HEK293 (cell line): ENCODE results near the gene CORO7.

Experiments
- GLI4 ChIP-seq: fragments of 450-650 bp; formaldehyde crosslinking; IDR thresholded peaks from 2 replicates; pipeline ENCODE4 v1.5.1; 2016; ENCODE audit warnings: missing biosample characterization, missing genetic modification characterization
- KLF8 ChIP-seq: fragments of 450-650 bp; formaldehyde crosslinking; IDR thresholded peaks from 2 replicates; pipeline ENCODE4 v1.5.1; 2016; ENCODE audit warnings: missing biosample characterization, missing genetic modification characterization
- MEIS1 ChIP-seq: sonication (generic); formaldehyde crosslinking; IDR thresholded peaks from 2 replicates; pipeline ENCODE4 v1.8.1; 2022; ENCODE audit warnings: missing genetic modification reagents, mild to moderate bottlenecking, borderline replicate concordance
- SALL2 ChIP-seq: fragments of 450-650 bp; formaldehyde crosslinking; IDR thresholded peaks from 2 replicates; pipeline ENCODE4 v1.5.0; 2017; ENCODE audit warnings: missing biosample characterization, mild to moderate bottlenecking, missing genetic modification characterization, borderline replicate concordance
- SCRT2 ChIP-seq: fragments of 450-650 bp; formaldehyde crosslinking; IDR thresholded peaks from 2 replicates; pipeline ENCODE4 v1.5.1; 2016; ENCODE audit warnings: missing biosample characterization, missing genetic modification characterization
- SETDB1 ChIP-seq: IDR thresholded peaks from one replicate; pipeline ENCODE4 v1.6.1; 2017; ENCODE audit warnings: mild to moderate bottlenecking, low read length, moderate library complexity, mixed read lengths; ENCODE audit not compliant: insufficient read length
- SP2 ChIP-seq: fragments of 450-650 bp; formaldehyde crosslinking; IDR thresholded peaks from 2 replicates; pipeline ENCODE4 v1.5.1; 2016; ENCODE audit warnings: missing biosample characterization, missing genetic modification characterization
- ZBTB48 ChIP-seq: fragments of 450-650 bp; formaldehyde crosslinking; IDR thresholded peaks from 2 replicates; pipeline ENCODE4 v1.5.1; 2016; ENCODE audit warnings: missing biosample characterization, missing genetic modification characterization
- ZBTB8A ChIP-seq: fragments of 450-650 bp; formaldehyde crosslinking; IDR thresholded peaks from 2 replicates; pipeline ENCODE4 v1.5.1; 2016; ENCODE audit warnings: missing biosample characterization, missing genetic modification characterization
- ZFP3 ChIP-seq: fragments of 450-650 bp; formaldehyde crosslinking; IDR thresholded peaks from 2 replicates; pipeline ENCODE4 v1.5.1; 2016; ENCODE audit warnings: low read depth, missing biosample characterization, missing genetic modification characterization
- ZFP41 ChIP-seq: fragments of 450-650 bp; formaldehyde crosslinking; IDR thresholded peaks from 2 replicates; pipeline ENCODE4 v1.5.1; 2016; ENCODE audit warnings: missing biosample characterization, missing genetic modification characterization, borderline replicate concordance
- ZNF155 ChIP-seq: fragments of 450-650 bp; formaldehyde crosslinking; IDR thresholded peaks from 2 replicates; pipeline ENCODE4 v1.5.1; 2016; ENCODE audit warnings: missing biosample characterization, missing genetic modification characterization
- ZNF239 ChIP-seq: fragments of 450-650 bp; formaldehyde crosslinking; IDR thresholded peaks from 2 replicates; pipeline ENCODE4 v1.5.1; 2016; ENCODE audit warnings: missing biosample characterization, missing genetic modification characterization
- ZNF292 ChIP-seq: fragments of 450-650 bp; formaldehyde crosslinking; IDR thresholded peaks from 2 replicates; pipeline ENCODE4 v1.5.1; 2016; ENCODE audit warnings: low read depth, missing biosample characterization, missing genetic modification characterization, borderline replicate concordance
- ZNF350 ChIP-seq: fragments of 450-650 bp; formaldehyde crosslinking; IDR thresholded peaks from 2 replicates; pipeline ENCODE4 v1.5.0; 2017; ENCODE audit warnings: missing biosample characterization, mild to moderate bottlenecking, missing genetic modification characterization
- ZNF366 ChIP-seq: fragments of 450-650 bp; formaldehyde crosslinking; conservative IDR thresholded peaks from 2 replicates; pipeline ENCODE4 v1.5.1; 2016; ENCODE audit warnings: missing biosample characterization, missing genetic modification characterization
- ZNF433 ChIP-seq: fragments of 450-650 bp; formaldehyde crosslinking; IDR thresholded peaks from 2 replicates; pipeline ENCODE4 v1.5.1; 2016; ENCODE audit warnings: missing biosample characterization, missing genetic modification characterization, low read depth
- ZNF473 ChIP-seq: fragments of 450-650 bp; formaldehyde crosslinking; IDR thresholded peaks from 2 replicates; pipeline ENCODE4 v1.5.1; 2017; ENCODE audit warnings: missing biosample characterization, missing genetic modification characterization
- ZNF549 ChIP-seq: fragments of 450-650 bp; IDR thresholded peaks from 2 replicates; pipeline ENCODE4 v1.5.1; 2018; ENCODE audit warnings: missing biosample characterization, missing genetic modification characterization, mild to moderate bottlenecking, inconsistent platforms, moderate library complexity
- ZNF560 ChIP-seq: fragments of 450-650 bp; formaldehyde crosslinking; IDR thresholded peaks from 2 replicates; pipeline ENCODE4 v1.5.1; 2017; ENCODE audit warnings: missing biosample characterization, missing genetic modification characterization, borderline replicate concordance
- ZNF571 ChIP-seq: fragments of 450-650 bp; formaldehyde crosslinking; IDR thresholded peaks from 2 replicates; pipeline ENCODE4 v1.5.0; 2017; ENCODE audit warnings: missing biosample characterization, missing genetic modification characterization
- ZNF664 ChIP-seq: fragments of 450-650 bp; formaldehyde crosslinking; IDR thresholded peaks from 2 replicates; pipeline ENCODE4 v1.5.1; 2016; ENCODE audit warnings: missing biosample characterization, missing genetic modification characterization
- ZNF677 ChIP-seq: fragments of 450-650 bp; IDR thresholded peaks from 2 replicates; pipeline ENCODE4 v1.5.0; 2018; ENCODE audit warnings: missing biosample characterization, mild to moderate bottlenecking, missing genetic modification characterization, moderate library complexity
- ZNF843 ChIP-seq: fragments of 450-650 bp; formaldehyde crosslinking; IDR thresholded peaks from 2 replicates; pipeline ENCODE4 v1.5.1; 2016; ENCODE audit warnings: missing biosample characterization, missing genetic modification characterization
- TF ChIP-seq, protein P1 (sequence below): fragments of 450-650 bp; formaldehyde crosslinking; IDR thresholded peaks from 2 replicates; pipeline ENCODE4 v1.5.1; 2016; ENCODE audit warnings: missing biosample characterization, missing genetic modification characterization
- TF ChIP-seq, protein P2 (sequence below): fragments of 450-650 bp; IDR thresholded peaks from 2 replicates; pipeline ENCODE4 v1.5.1; 2018; ENCODE audit warnings: missing biosample characterization, missing genetic modification characterization
- TF ChIP-seq, protein P3 (sequence below): fragments of 450-650 bp; formaldehyde crosslinking; IDR thresholded peaks from 2 replicates; pipeline ENCODE4 v1.5.1; 2016; ENCODE audit warnings: missing biosample characterization, missing genetic modification characterization
- TF ChIP-seq, protein P4 (sequence below): fragments of 450-650 bp; formaldehyde crosslinking; IDR thresholded peaks from 2 replicates; pipeline ENCODE4 v1.5.1; 2017; ENCODE audit warnings: missing biosample characterization, missing genetic modification characterization
- TF ChIP-seq, protein P5 (sequence below): fragments of 450-650 bp; formaldehyde crosslinking; IDR thresholded peaks from 2 replicates; pipeline ENCODE4 v1.5.1; 2016; ENCODE audit warnings: missing biosample characterization, missing genetic modification characterization
- TF ChIP-seq, protein P6 (sequence below): sonication (generic); formaldehyde crosslinking; IDR thresholded peaks from 2 replicates; pipeline ENCODE4 v1.8.1; 2022; ENCODE audit warnings: mild to moderate bottlenecking, moderate library complexity, missing genetic modification reagents

Gene CORO7

DNA sequence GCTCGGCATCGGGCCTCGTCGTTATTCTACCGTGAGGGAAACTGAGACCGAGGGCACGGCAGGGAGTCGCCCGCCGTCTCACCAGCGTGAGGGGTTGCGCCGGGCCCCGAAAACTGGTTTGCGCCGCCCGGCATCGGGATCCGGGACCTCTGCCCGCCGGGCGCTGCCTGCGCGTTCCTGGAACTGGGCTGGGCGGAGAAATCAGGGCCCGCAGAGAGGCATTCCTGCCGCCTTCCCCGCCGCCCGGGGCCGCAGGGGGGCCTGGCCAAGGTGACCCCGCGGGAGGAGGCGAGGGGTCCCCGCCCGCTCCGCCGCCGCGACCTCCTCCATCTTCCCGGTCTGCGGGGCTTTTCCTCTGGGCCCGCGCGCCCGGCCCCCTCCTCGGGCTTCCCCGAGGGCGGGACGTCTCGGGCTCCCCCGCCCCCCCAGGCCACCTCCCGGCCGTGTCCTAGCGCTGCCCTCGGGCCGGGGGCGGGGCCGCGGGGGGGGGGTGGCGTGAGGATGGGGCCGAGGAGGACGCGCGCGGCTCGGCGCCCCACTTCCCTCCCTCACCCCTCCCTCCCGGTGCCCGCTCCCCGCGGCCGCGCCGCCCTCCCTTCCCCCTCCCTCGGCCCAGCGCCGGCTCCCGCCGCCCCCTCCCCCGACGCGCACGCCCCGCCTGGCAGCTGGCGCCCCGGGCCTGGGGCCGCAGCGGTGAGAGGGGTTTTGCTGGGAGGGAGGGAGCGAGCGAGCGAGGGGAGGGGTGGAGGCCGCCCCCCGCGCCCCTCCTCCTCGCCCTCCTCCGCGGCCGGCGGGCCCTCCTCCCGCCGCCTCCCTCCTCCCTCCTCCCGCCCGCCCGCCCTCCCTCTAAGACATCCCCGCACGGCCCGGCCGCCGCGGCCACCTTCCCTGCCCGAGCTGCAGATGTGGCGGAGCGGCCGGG is 100.9 kb downstream of the CORO7 start, which contains the start of gene GLIS2 (continued):
- TF ChIP-seq ZNF473 (tag by site-specific recombination) = no peak
- TF ChIP-seq, protein P1, sequence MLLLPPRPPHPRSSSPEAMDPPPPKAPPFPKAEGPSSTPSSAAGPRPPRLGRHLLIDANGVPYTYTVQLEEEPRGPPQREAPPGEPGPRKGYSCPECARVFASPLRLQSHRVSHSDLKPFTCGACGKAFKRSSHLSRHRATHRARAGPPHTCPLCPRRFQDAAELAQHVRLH (tag by site-specific recombination) = no peak
- no peak for TF ChIP-seq ZNF560 (tag by site-specific recombination)
- TF ChIP-seq GLI4 (tag by site-specific recombination) = no peak
- 0 out of 2 replicates have a peak, but pooled peaks have one; percentile 26 for TF ChIP-seq SP2 (tag by site-specific recombination)
- TF ChIP-seq ZNF549 (tag by site-specific recombination) = no peak
- TF ChIP-seq, protein P2, sequence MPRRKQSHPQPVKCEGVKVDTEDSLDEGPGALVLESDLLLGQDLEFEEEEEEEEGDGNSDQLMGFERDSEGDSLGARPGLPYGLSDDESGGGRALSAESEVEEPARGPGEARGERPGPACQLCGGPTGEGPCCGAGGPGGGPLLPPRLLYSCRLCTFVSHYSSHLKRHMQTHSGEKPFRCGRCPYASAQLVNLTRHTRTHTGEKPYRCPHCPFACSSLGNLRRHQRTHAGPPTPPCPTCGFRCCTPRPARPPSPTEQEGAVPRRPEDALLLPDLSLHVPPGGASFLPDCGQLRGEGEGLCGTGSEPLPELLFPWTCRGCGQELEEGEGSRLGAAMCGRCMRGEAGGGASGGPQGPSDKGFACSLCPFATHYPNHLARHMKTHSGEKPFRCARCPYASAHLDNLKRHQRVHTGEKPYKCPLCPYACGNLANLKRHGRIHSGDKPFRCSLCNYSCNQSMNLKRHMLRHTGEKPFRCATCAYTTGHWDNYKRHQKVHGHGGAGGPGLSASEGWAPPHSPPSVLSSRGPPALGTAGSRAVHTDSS (tag by site-specific recombination) = no peak
- no peak for TF ChIP-seq SETDB1
- 0 out of 2 replicates have a peak, but pooled peaks have one; percentile 11 for TF ChIP-seq ZNF677
- TF ChIP-seq, protein P3, sequence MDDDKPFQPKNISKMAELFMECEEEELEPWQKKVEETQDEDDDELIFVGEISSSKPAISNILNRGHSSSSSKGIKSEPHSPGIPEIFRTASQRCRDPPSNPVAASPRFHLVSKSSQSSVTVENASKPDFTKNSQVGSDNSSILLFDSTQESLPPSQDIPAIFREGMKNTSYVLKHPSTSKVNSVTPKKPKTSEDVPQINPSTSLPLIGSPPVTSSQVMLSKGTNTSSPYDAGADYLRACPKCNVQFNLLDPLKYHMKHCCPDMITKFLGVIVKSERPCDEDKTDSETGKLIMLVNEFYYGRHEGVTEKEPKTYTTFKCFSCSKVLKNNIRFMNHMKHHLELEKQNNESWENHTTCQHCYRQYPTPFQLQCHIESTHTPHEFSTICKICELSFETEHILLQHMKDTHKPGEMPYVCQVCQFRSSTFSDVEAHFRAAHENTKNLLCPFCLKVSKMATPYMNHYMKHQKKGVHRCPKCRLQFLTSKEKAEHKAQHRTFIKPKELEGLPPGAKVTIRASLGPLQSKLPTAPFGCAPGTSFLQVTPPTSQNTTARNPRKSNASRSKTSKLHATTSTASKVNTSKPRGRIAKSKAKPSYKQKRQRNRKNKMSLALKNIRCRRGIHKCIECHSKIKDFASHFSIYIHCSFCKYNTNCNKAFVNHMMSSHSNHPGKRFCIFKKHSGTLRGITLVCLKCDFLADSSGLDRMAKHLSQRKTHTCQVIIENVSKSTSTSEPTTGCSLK (tag by site-specific recombination) = no peak
- TF ChIP-seq ZBTB8A (tag by site-specific recombination) = peak; percentile 96
- TF ChIP-seq ZFP41 = no peak
- TF ChIP-seq ZBTB48 (tag by site-specific recombination) = no peak
- no peak for TF ChIP-seq ZNF843 (tag by site-specific recombination)
- TF ChIP-seq, protein P4, sequence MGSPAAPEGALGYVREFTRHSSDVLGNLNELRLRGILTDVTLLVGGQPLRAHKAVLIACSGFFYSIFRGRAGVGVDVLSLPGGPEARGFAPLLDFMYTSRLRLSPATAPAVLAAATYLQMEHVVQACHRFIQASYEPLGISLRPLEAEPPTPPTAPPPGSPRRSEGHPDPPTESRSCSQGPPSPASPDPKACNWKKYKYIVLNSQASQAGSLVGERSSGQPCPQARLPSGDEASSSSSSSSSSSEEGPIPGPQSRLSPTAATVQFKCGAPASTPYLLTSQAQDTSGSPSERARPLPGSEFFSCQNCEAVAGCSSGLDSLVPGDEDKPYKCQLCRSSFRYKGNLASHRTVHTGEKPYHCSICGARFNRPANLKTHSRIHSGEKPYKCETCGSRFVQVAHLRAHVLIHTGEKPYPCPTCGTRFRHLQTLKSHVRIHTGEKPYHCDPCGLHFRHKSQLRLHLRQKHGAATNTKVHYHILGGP (tag by site-specific recombination) = no peak
- no peak for TF ChIP-seq ZNF571 (tag by site-specific recombination)
- no peak for TF ChIP-seq MEIS1 (CRISPR knock-in tag)
- TF ChIP-seq KLF8 (tag by site-specific recombination) = peak; percentile 39; the same call in 1 of the 2 replicates
- TF ChIP-seq, protein P5, sequence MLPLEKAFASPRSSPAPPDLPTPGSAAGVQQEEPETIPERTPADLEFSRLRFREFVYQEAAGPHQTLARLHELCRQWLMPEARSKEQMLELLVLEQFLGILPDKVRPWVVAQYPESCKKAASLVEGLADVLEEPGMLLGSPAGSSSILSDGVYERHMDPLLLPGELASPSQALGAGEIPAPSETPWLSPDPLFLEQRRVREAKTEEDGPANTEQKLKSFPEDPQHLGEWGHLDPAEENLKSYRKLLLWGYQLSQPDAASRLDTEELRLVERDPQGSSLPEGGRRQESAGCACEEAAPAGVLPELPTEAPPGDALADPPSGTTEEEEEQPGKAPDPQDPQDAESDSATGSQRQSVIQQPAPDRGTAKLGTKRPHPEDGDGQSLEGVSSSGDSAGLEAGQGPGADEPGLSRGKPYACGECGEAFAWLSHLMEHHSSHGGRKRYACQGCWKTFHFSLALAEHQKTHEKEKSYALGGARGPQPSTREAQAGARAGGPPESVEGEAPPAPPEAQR = no peak
- TF ChIP-seq, protein P6, sequence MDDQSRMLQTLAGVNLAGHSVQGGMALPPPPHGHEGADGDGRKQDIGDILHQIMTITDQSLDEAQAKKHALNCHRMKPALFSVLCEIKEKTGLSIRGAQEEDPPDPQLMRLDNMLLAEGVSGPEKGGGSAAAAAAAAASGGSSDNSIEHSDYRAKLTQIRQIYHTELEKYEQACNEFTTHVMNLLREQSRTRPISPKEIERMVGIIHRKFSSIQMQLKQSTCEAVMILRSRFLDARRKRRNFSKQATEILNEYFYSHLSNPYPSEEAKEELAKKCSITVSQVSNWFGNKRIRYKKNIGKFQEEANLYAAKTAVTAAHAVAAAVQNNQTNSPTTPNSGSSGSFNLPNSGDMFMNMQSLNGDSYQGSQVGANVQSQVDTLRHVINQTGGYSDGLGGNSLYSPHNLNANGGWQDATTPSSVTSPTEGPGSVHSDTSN (CRISPR knock-in tag) = no peak
- no peak for TF ChIP-seq ZFP3 (tag by site-specific recombination)
- no peak for TF ChIP-seq ZNF292 (tag by site-specific recombination)
- no peak for TF ChIP-seq ZNF664 (tag by site-specific recombination)
- no peak for TF ChIP-seq SCRT2 (tag by site-specific recombination)
- no peak for TF ChIP-seq ZNF155
- TF ChIP-seq ZNF366 (tag by site-specific recombination) = no peak
- no peak for TF ChIP-seq ZNF239 (tag by site-specific recombination)
- no peak for TF ChIP-seq ZNF433 (tag by site-specific recombination)
- TF ChIP-seq SALL2 = no peak
- no peak for TF ChIP-seq ZNF350 (tag by site-specific recombination)
